BLaER1 (cell line): ENCODE measurements around the gene MICB.
"Not testable (repeated sequence)": the region's sequence is repeated elsewhere in the genome, so short reads cannot be mapped to it uniquely, and the experiment has no call there.

ENCODE experiments used
- H3K27ac ChIP-seq: shearing (Covaris generic); formaldehyde crosslinking; 2 replicates; pipeline ENCODE4 v1.8.1; 2022
- H3K27me3 ChIP-seq: shearing (Covaris generic); formaldehyde crosslinking; 2 replicates; pipeline ENCODE4 v1.8.1; 2022
- H3K36me3 ChIP-seq: shearing (Covaris generic); formaldehyde crosslinking; 2 replicates; pipeline ENCODE4 v1.8.1; 2022
- H3K4me1 ChIP-seq: shearing (Covaris generic); formaldehyde crosslinking; 2 replicates; pipeline ENCODE4 v1.8.1; 2022
- H3K4me2 ChIP-seq: shearing (Covaris generic); formaldehyde crosslinking; 2 replicates; pipeline ENCODE4 v1.8.1; 2022
- H3K4me3 ChIP-seq: shearing (Covaris generic); formaldehyde crosslinking; 2 replicates; pipeline ENCODE4 v1.8.1; 2022
- H3K9ac ChIP-seq: shearing (Covaris generic); formaldehyde crosslinking; 2 replicates; pipeline ENCODE4 v1.8.1; 2022
- H3K9me3 ChIP-seq: shearing (Covaris generic); formaldehyde crosslinking; 2 replicates; pipeline ENCODE4 v1.8.1; 2022
- H4K20me1 ChIP-seq: shearing (Covaris generic); formaldehyde crosslinking; 2 replicates; pipeline ENCODE4 v1.8.1; 2022
- Cebpa-rat ChIP-seq: shearing (Covaris generic); IDR thresholded peaks from 2 replicates; pipeline ENCODE4 v1.8.1; 2022

Gene MICB

GRCh38 chr6:31483392-31483791, 14.6 kb upstream of the MICB start:
- no peak for TF ChIP-seq Cebpa-rat
- no peaks in the 10 kb centered on the region for H4K20me1 ChIP-seq

GRCh38 chr6:31485055-31485454, 12.9 kb upstream of the MICB start:
- no peaks in the 10 kb centered on the region for H4K20me1 ChIP-seq
- no peaks in the 10 kb centered on the region for H3K9me3 ChIP-seq
- H3K4me3 ChIP-seq, result no peak overlapping the region
- no peak overlapping the region for H3K27ac ChIP-seq
- H3K36me3 ChIP-seq, result peaks cover 14% of the 10 kb centered on the region; the same call in 1 of the 2 replicates
- no peak for TF ChIP-seq Cebpa-rat
- no peak overlapping the region for H3K4me2 ChIP-seq
- H3K9ac ChIP-seq, result no peak overlapping the region
- no peaks in the 10 kb centered on the region for H3K27me3 ChIP-seq
- H3K4me1 ChIP-seq, result peaks cover 9% of the 10 kb centered on the region; the same call in 1 of the 2 replicates

More at GRCh38 chr6:31483392-31483791, 14.6 kb upstream of the MICB start:
- H3K9ac ChIP-seq, result no peak overlapping the region
- H3K4me1 ChIP-seq, result peaks cover 9% of the 10 kb centered on the region; the same call in 1 of the 2 replicates
- no peaks in the 10 kb centered on the region for H3K27me3 ChIP-seq
- no peak overlapping the region for H3K27ac ChIP-seq
- no peak overlapping the region for H3K4me3 ChIP-seq
- no peaks in the 10 kb centered on the region for H3K9me3 ChIP-seq
- peaks cover 12% of the 10 kb centered on the region; the same call in 1 of the 2 replicates for H3K36me3 ChIP-seq
- H3K4me2 ChIP-seq, result no peak overlapping the region

GRCh38 chr6:31486065-31486837, 11.7 kb upstream of the MICB start:
- not testable (repeated sequence) for H3K4me2 ChIP-seq, H3K9ac ChIP-seq, H3K4me3 ChIP-seq, H3K27me3 ChIP-seq, H3K36me3 ChIP-seq, H4K20me1 ChIP-seq, H3K27ac ChIP-seq, H3K9me3 ChIP-seq
- H3K4me1 ChIP-seq, result peaks cover 17% of the 10 kb centered on the region

- H3K36me3 ChIP-seq, H4K20me1 ChIP-seq, H3K9me3 ChIP-seq, H3K4me2 ChIP-seq, H3K9ac ChIP-seq, H3K4me3 ChIP-seq, H3K27me3 ChIP-seq: not testable (repeated sequence)
- peaks cover 31% of the 10 kb centered on the region for H3K4me1 ChIP-seq
- H3K27ac ChIP-seq, result peak overlapping the region; percentile 22; the same call in 1 of the 2 replicates
These were observed 10.3 kb upstream of the MICB start for GRCh38 chr6:31487674-31488073.

- Histone ChIP-seq H4K20me1 (no peaks in the 10 kb centered on the region), H3K4me3 (no peak overlapping the region), H3K9me3 (no peaks in the 10 kb centered on the region), H3K4me1 (peaks cover 41% of the 10 kb centered on the region), H3K36me3 (peaks cover 8% of the 10 kb centered on the region; the same call in 1 of the 2 replicates), H3K27me3 (no peaks in the 10 kb centered on the region), H3K4me2 (no peak overlapping the region), H3K9ac (no peak overlapping the region), H3K27ac (no peak overlapping the region)
- TF ChIP-seq Cebpa-rat, result no peak
These were observed 8.9 kb upstream of the MICB start for GRCh38 chr6:31489086-31489485.

GRCh38 chr6:31490115-31490873, 7.7 kb upstream of the MICB start:
- peaks cover 8% of the 10 kb centered on the region; the same call in 1 of the 2 replicates for H3K36me3 ChIP-seq
- no peak overlapping the region for H3K27ac ChIP-seq
- no peaks in the 10 kb centered on the region for H3K9me3 ChIP-seq
- peaks cover 41% of the 10 kb centered on the region for H3K4me1 ChIP-seq
- H3K4me2 ChIP-seq, result no peak overlapping the region
- H3K27me3 ChIP-seq, result no peaks in the 10 kb centered on the region
- TF ChIP-seq Cebpa-rat, result no peak
- H3K4me3 ChIP-seq, result no peak overlapping the region
- H4K20me1 ChIP-seq, result no peaks in the 10 kb centered on the region
- H3K9ac ChIP-seq, result no peak overlapping the region

GRCh38 chr6:31493550-31493874, 4.4 kb upstream of the MICB start:
- Histone ChIP-seq H3K27ac (peak overlapping the region; percentile 92), H3K4me2 (peak overlapping the region; percentile 99), H3K9ac (peak overlapping the region; percentile 92), H3K4me3 (peak overlapping the region; percentile 92), H3K4me1 (peaks cover 54% of the 10 kb centered on the region), H4K20me1 (peaks cover 14% of the 10 kb centered on the region; the same call in 1 of the 2 replicates)
- H3K9me3 ChIP-seq, H3K36me3 ChIP-seq, H3K27me3 ChIP-seq: not testable (repeated sequence)

GRCh38 chr6:31493875-31494694, 3.9 kb upstream of the MICB start:
- no peak for TF ChIP-seq Cebpa-rat
- Histone ChIP-seq H3K9me3 (no peaks in the 10 kb centered on the region), H3K9ac (peak overlapping the region; percentile 92), H3K4me2 (peak overlapping the region; percentile 99), H3K36me3 (no peaks in the 10 kb centered on the region), H3K27ac (peak overlapping the region; percentile 92), H3K27me3 (no peaks in the 10 kb centered on the region), H3K4me1 (peaks cover 60% of the 10 kb centered on the region), H3K4me3 (peak overlapping the region; percentile 92), H4K20me1 (peaks cover 19% of the 10 kb centered on the region)

GRCh38 chr6:31495580-31495979, 2.4 kb upstream of the MICB start:
- Histone ChIP-seq H3K27ac (peak overlapping the region; percentile 92), H3K9ac (peak overlapping the region; percentile 92), H4K20me1 (peaks cover 28% of the 10 kb centered on the region), H3K4me1 (peaks cover 63% of the 10 kb centered on the region), H3K27me3 (no peaks in the 10 kb centered on the region), H3K4me3 (peak overlapping the region; percentile 92), H3K36me3 (no peaks in the 10 kb centered on the region), H3K9me3 (0 out of 2 replicates have a peak, but pooled peaks cover under 1% of the 10 kb centered on the region), H3K4me2 (peak overlapping the region; percentile 99)
- TF ChIP-seq Cebpa-rat, result no peak

- Histone ChIP-seq H3K4me1 (peaks cover 50% of the 10 kb centered on the region), H3K4me3 (peak overlapping the region; percentile 72), H3K9ac (peak overlapping the region; percentile 76; the same call in 1 of the 2 replicates), H3K4me2 (peak overlapping the region; percentile 99), H4K20me1 (peaks cover 35% of the 10 kb centered on the region)
- H3K36me3 ChIP-seq, H3K27me3 ChIP-seq, H3K27ac ChIP-seq, H3K9me3 ChIP-seq: not testable (repeated sequence)
These were observed 1.1 kb upstream of the MICB start for GRCh38 chr6:31496826-31497225.
